ENCODE measurements around the gene RCN2.

The RCN2 gene

GRCh38 chr15:76903251-76903681, 28.3 kb upstream of the RCN2 start:
- peak; percentile 25; the same call in 1 of the 2 replicates for TF ChIP-seq RAD21 (IDR thresholded peaks at IDR 0.05; ENCODE audit: low read depth)
- no peak for TF ChIP-seq NFIC (IDR thresholded peaks at IDR 0.05)

GRCh38 chr15:76904461-76905012, 27.0 kb upstream of the RCN2 start:
- TF ChIP-seq EGR1 (IDR thresholded peaks at IDR 0.05): no peak
- 0 out of 2 replicates have a peak, but pooled peaks have one; percentile 12 for TF ChIP-seq TEAD4 (IDR thresholded peaks at IDR 0.05)
- no peak for TF ChIP-seq EP300 (IDR thresholded peaks at IDR 0.05; ENCODE audit: borderline replicate concordance)
- no peak for TF ChIP-seq TAF1 (IDR thresholded peaks at IDR 0.05; ENCODE audit: low read depth)
- no peak for TF ChIP-seq NFIC (IDR thresholded peaks at IDR 0.05)
- TF ChIP-seq YY1 (IDR thresholded peaks at IDR 0.05; ENCODE audit: low read depth): no peak
- no peak for TF ChIP-seq TCF12 (IDR thresholded peaks at IDR 0.05; ENCODE audit: low read depth)
- TF ChIP-seq CREB1 (IDR thresholded peaks at IDR 0.05; ENCODE audit: low read depth): no peak
- TF ChIP-seq MAX (IDR thresholded peaks at IDR 0.05): peak; percentile 63
- TF ChIP-seq CEBPB (IDR thresholded peaks at IDR 0.05): no peak

GRCh38 chr15:76905013-76905839, 26.3 kb upstream of the RCN2 start, which contains the start of gene SCAPER:
SCAPER (minus strand) TSS chr15:76905340; CDS start chr15:76883817, 21,523 bp downstream.
- TF ChIP-seq USF1 (IDR thresholded peaks at IDR 0.05) (peak; percentile 96), REST (IDR thresholded peaks at IDR 0.05; ENCODE audit: low read depth) (no peak), MAX (IDR thresholded peaks at IDR 0.05) (peak; percentile 100), EGR1 (IDR thresholded peaks at IDR 0.05) (0 out of 2 replicates have a peak, but pooled peaks have one; percentile 3), EP300 (IDR thresholded peaks at IDR 0.05; ENCODE audit: borderline replicate concordance) (no peak), NFIC (IDR thresholded peaks at IDR 0.05) (no peak), TEAD4 (IDR thresholded peaks at IDR 0.05) (peak; percentile 2; the same call in 1 of the 2 replicates), CREB1 (IDR thresholded peaks at IDR 0.05; ENCODE audit: low read depth) (no peak), YY1 (IDR thresholded peaks at IDR 0.05; ENCODE audit: low read depth) (peak; percentile 87), TCF12 (IDR thresholded peaks at IDR 0.05; ENCODE audit: low read depth) (peak; percentile 14; the same call in 1 of the 2 replicates), FOXM1 (IDR thresholded peaks at IDR 0.05; ENCODE audit: borderline replicate concordance, low read depth) (no peak), RAD21 (IDR thresholded peaks at IDR 0.05; ENCODE audit: low read depth) (no peak), TAF1 (IDR thresholded peaks at IDR 0.05; ENCODE audit: low read depth) (0 out of 2 replicates have a peak, but pooled peaks have one; percentile 59), ZBTB7A (IDR thresholded peaks at IDR 0.05; ENCODE audit: low read depth) (peak; percentile 96), CEBPB (IDR thresholded peaks at IDR 0.05) (no peak)

GRCh38 chr15:76905855-76906254, 25.7 kb upstream of the RCN2 start:
- TF ChIP-seq TAF1 (IDR thresholded peaks at IDR 0.05; ENCODE audit: low read depth) (no peak), TCF12 (IDR thresholded peaks at IDR 0.05; ENCODE audit: low read depth) (no peak), ZBTB7A (IDR thresholded peaks at IDR 0.05; ENCODE audit: low read depth) (no peak), FOXM1 (IDR thresholded peaks at IDR 0.05; ENCODE audit: borderline replicate concordance, low read depth) (no peak), REST (IDR thresholded peaks at IDR 0.05; ENCODE audit: low read depth) (no peak), TEAD4 (IDR thresholded peaks at IDR 0.05) (no peak), RAD21 (IDR thresholded peaks at IDR 0.05; ENCODE audit: low read depth) (no peak), CREB1 (IDR thresholded peaks at IDR 0.05; ENCODE audit: low read depth) (no peak), EGR1 (IDR thresholded peaks at IDR 0.05) (no peak), NFIC (IDR thresholded peaks at IDR 0.05) (no peak)

- no peak for TF ChIP-seq TCF12 (IDR thresholded peaks at IDR 0.05; ENCODE audit: low read depth)
- TF ChIP-seq CREB1 (IDR thresholded peaks at IDR 0.05; ENCODE audit: low read depth): no peak
- TF ChIP-seq EGR1 (IDR thresholded peaks at IDR 0.05): no peak
- no peak for TF ChIP-seq RAD21 (IDR thresholded peaks at IDR 0.05; ENCODE audit: low read depth)
- no peak for TF ChIP-seq TEAD4 (IDR thresholded peaks at IDR 0.05)
- TF ChIP-seq YY1 (IDR thresholded peaks at IDR 0.05; ENCODE audit: low read depth): no peak
- TF ChIP-seq NFIC (IDR thresholded peaks at IDR 0.05): no peak
- TF ChIP-seq ZBTB7A (IDR thresholded peaks at IDR 0.05; ENCODE audit: low read depth): no peak
- no peak for TF ChIP-seq MAX (IDR thresholded peaks at IDR 0.05)
- no peak for TF ChIP-seq FOXM1 (IDR thresholded peaks at IDR 0.05; ENCODE audit: borderline replicate concordance, low read depth)
- TF ChIP-seq USF1 (IDR thresholded peaks at IDR 0.05): no peak
- TF ChIP-seq TAF1 (IDR thresholded peaks at IDR 0.05; ENCODE audit: low read depth): no peak
- no peak for TF ChIP-seq CEBPB (IDR thresholded peaks at IDR 0.05)
- no peak for TF ChIP-seq REST (IDR thresholded peaks at IDR 0.05; ENCODE audit: low read depth)
Measured at GRCh38 chr15:76912430-76912829, 19.1 kb upstream of the RCN2 start.

Data from Ishikawa (cell line).